Endothelial cell of umbilical vein (primary cell): ENCODE data around the gene CLINT1.

ENCODE experiments used
- CTCF ChIP-seq, 2 donors: IDR thresholded peaks; 1 replicate in 1 of 2; 2 replicates in 1 of 2; pipeline ENCODE4 v1.5.1; 2011; ENCODE audit warnings: low read length in 2 of 2, mild to moderate bottlenecking in 2 of 2, moderate library complexity in 2 of 2, control low read depth in 1 of 2, inconsistent platforms in 1 of 2, low read depth in 1 of 2; ENCODE audit not compliant: insufficient read depth in 1 of 2; ENCODE audit errors: extremely low read depth in 1 of 2
- EZH2 ChIP-seq: IDR thresholded peaks from 2 replicates; pipeline ENCODE4 v1.6.1; 2012; ENCODE audit warnings: borderline replicate concordance, low read depth, mild to moderate bottlenecking, moderate library complexity, low read length, inconsistent platforms; ENCODE audit not compliant: severe bottlenecking
- FOS ChIP-seq: IDR thresholded peaks from 2 replicates; pipeline ENCODE4 v1.6.1; 2011; ENCODE audit warnings: mild to moderate bottlenecking, low read length, moderate library complexity, borderline replicate concordance; ENCODE audit not compliant: insufficient read depth
- MAX ChIP-seq: IDR thresholded peaks from 2 replicates; pipeline ENCODE4 v1.6.1; 2011; ENCODE audit not compliant: insufficient read depth, insufficient read length

GRCh38 chr5:157857816-157858526 is 974 bp downstream of the CLINT1 start:
- no peak for TF ChIP-seq CTCF (IDR thresholded peaks at IDR 0.05; ENCODE audit: extremely low read depth in 1 of 2, insufficient read depth in 1 of 2, low read depth in 1 of 2, low read length in 2 of 2)
- TF ChIP-seq EZH2 = no peak
- no peak for TF ChIP-seq MAX
- TF ChIP-seq FOS = no peak
